HG02885 (cell line): ENCODE data around the gene SBSN.
"Not testable (repeated sequence)": the region's sequence is repeated elsewhere in the genome, so short reads cannot be mapped to it uniquely, and the experiment has no call there.

Experiments used
- ATAC-seq: cut with Tn5 transposase; IDR thresholded peaks from one replicate; pipeline ENCODE4 v1.9.1; 2021; ENCODE audit warnings: mild to moderate bottlenecking; ENCODE audit not compliant: unreplicated experiment, poor library complexity

SBSN gene

DNA sequence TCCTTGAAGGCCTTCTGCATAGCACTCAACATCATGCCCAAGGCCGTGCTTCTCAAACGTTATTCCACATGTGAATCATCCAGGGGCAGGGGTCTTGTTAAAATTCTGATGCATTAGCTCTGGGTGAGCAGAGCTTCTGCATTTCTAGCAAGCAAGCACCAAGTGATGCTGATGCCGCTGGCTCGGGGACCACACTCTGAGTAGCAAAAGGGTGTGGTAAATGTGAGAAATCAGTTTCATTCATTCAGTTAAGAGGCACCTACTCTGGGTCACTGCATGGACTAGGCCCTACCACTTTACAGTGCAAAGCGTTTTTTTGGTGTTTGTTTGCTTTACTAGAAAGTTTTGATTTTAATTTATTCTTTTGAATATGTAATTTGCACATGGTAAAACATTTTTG is 45.0 kb downstream of the SBSN start:
- no peak for ATAC-seq

DNA sequence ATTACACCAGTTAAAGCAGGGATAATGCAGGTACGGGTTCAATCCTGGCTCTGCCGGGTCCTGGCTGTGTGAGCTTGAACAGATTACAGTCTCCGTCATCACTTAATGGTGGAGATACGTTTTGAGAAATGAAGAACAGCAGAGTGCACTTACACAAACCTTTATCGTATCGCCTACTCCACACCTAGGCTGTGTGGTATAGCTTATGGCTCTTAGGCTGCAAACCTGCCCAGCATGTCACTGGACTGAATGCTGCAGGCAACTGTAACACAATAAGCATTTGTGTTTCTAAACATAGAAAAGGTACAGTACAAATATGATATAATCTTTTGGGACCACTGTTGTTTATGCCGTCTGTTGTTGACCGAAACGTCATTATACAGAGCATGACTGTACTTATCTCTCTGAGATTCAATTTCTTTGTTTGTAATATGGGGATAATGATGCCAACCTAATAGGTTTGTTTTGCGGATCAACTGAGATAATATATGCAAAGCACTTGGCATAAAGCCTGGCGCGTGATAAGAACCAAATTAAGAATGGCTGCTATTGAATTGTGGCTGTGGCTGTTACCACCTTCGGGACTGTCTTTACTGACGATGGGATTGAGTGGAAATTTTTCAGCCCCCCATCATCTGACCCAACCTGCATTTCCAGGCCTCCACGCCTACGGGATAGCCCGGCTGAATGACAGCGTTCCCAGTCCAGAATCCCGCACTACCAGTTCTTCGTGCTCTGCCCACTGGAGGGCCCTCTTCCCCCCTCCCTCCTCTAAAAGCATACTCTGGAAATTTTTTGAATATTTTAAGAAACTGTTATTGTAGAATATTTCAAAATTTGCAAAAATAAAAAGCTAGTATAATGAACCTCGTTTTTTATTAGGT is 49.1 kb downstream of the SBSN start:
- no peak for ATAC-seq

DNA sequence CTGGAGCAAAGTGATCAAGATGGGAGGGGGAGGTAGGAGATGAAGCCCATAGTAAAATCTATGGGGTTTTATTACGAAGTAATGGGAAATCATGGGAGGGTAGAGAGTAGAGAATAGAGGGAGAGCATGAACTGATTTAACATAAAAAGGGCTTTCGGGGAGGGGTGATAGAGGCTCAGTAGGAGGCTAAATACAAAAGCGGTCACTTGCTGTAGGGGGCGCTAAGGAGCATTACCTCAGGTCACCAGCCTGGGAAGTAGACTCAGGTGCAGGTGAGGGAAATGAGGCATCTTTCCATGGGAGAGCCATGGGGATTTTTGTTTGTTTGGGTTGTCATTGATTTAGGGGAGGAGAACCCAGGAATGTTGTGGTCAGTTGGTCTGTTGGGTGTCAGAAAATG is 52.0 kb downstream of the SBSN start:
- no peak for ATAC-seq

DNA sequence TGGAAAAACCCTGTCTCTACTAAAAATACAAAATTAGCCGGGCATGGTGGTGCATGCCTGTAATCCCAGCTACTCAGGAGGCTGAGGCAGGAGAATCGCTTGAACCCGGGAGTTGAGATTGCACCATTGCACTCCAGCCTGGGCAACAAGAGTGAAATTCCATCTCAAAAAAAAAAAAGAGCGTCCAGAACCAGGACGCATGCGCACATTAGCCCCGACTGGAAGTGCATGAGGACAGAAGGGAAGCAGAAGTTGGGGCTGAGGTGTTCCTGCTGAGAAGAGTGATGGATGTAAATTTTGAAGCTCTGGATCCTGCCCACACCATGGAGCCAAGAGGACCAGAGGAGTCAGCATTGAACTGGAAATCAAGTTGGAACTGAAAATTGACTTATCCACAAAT is 53.5 kb downstream of the SBSN start:
- not testable (repeated sequence) for ATAC-seq

DNA sequence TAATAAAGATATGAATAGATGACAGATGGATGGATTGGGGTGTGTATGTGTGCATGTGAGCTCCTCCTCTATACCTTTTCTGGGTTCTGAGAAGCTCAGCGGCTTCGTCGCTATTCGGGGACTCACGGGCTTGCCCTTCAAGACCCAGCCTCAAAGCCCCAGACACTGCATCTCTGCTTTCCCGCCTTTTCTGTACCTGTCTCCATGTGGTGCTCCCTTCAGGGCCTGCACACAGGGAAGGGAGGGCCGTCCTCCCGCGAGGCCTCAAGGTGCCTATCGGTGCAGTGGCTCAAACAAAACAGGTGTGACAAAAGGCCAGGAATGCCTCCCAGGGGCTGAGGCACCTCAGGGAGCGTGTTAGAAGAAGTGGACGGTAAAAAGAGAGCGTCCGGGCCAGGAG is 54.0 kb downstream of the SBSN start:
- ATAC-seq, result no peak
